PFSK-1 (cell line): ENCODE data around the gene HIPK2.

Source experiments
- POLR2AphosphoS5 ChIP-seq: IDR thresholded peaks from 2 replicates; pipeline ENCODE4 v1.6.1; 2012; ENCODE audit warnings: low read depth, mild to moderate bottlenecking, control low read depth, low read length, moderate library complexity
- REST ChIP-seq, 2 experiments: IDR thresholded peaks; 2 replicates each; pipeline versions ENCODE4 v1.6.1 to v1.8.0; 2011 to 2012; ENCODE audit warnings: low read depth in 2 of 2, low read length in 2 of 2, control low read depth in 1 of 2, inconsistent platforms in 1 of 2, mild to moderate bottlenecking in 1 of 2, moderate library complexity in 1 of 2; ENCODE audit not compliant: insufficient read depth in 1 of 2

GRCh38 chr7:139711991-139712743, 65.6 kb downstream of the HIPK2 start:
- no peak for TF ChIP-seq POLR2AphosphoS5
- TF ChIP-seq REST (IDR thresholded peaks at IDR 0.05; ENCODE audit: insufficient read depth in 1 of 2, low read depth in 2 of 2, low read length in 2 of 2): no peak
